HG03135 (cell line): ENCODE measurements around the gene CIART.

ENCODE experiments used
- ATAC-seq: cut with Tn5 transposase; IDR thresholded peaks from one replicate; pipeline ENCODE4 v1.9.1; 2021; ENCODE audit warnings: mild to moderate bottlenecking, moderate library complexity; ENCODE audit not compliant: unreplicated experiment

CIART gene

GRCh38 chr1:150259758-150260669 is 22.3 kb upstream of the CIART start:
- no peak for ATAC-seq

- ATAC-seq, result no peak
Observed at GRCh38 chr1:150261367-150261766, 21.0 kb upstream of the CIART start.

- no peak for ATAC-seq
Observed at GRCh38 chr1:150262388-150263320, 19.7 kb upstream of the CIART start.

- no peak for ATAC-seq
Observed at GRCh38 chr1:150263549-150263948, 18.8 kb upstream of the CIART start.

GRCh38 chr1:150267896-150268295 is 14.5 kb upstream of the CIART start:
- no peak for ATAC-seq

GRCh38 chr1:150268340-150268704 is 14.0 kb upstream of the CIART start:
- peak; percentile 36 for ATAC-seq

- peak; percentile 81 for ATAC-seq
Observed at GRCh38 chr1:150268705-150269403, 13.5 kb upstream of the CIART start, which contains the start of gene APH1A. TSS of gene APH1A (minus strand) at chr1:150269016. CDS start at chr1:150268810, 206 bp downstream.

GRCh38 chr1:150269451-150269850 is 12.9 kb upstream of the CIART start:
- no peak for ATAC-seq

GRCh38 chr1:150271291-150271959 is 10.9 kb upstream of the CIART start:
- ATAC-seq, result no peak

GRCh38 chr1:150273311-150273710 is 9.0 kb upstream of the CIART start:
- no peak for ATAC-seq

- ATAC-seq, result no peak
Observed at GRCh38 chr1:150280138-150280707, 2.1 kb upstream of the CIART start.

GRCh38 chr1:150281221-150281757 is 1.1 kb upstream of the CIART start:
- no peak for ATAC-seq

- no peak for ATAC-seq
Observed at GRCh38 chr1:150282558-150282958, 204 bp downstream of the CIART start.

- no peak for ATAC-seq
Observed at GRCh38 chr1:150283260-150283659, 906 bp downstream of the CIART start.

GRCh38 chr1:150288382-150288781 is 6.0 kb downstream of the CIART start:
- no peak for ATAC-seq

- no peak for ATAC-seq
Observed at GRCh38 chr1:150288822-150289221, 6.5 kb downstream of the CIART start.

GRCh38 chr1:150293433-150294253 is 11.3 kb downstream of the CIART start, which contains the start of gene MRPS21:
TSS of gene MRPS21 (plus strand) at chr1:150293861. CDS start at chr1:150294367, 506 bp downstream.
- ATAC-seq, result peak; percentile 98

- no peak for ATAC-seq
Observed at GRCh38 chr1:150295476-150295875, 13.1 kb downstream of the CIART start.

- no peak for ATAC-seq
Observed at GRCh38 chr1:150299716-150300115, 17.4 kb downstream of the CIART start.
